ENCODE data around the gene KIRREL1. TPM values are rescaled to one million over a fixed set of nuclear protein-coding genes. Genes with fewer than 3 reads are reported as not detected.

Gene KIRREL1
- total RNA-seq, 2 donors from 2014 or later: 5.8 to 12.8 TPM

GRCh38 chr1:158002022-158002630, 8.7 kb downstream of the KIRREL1 start:
- intact Hi-C loops (cut with DNase I): no loop called here
- DNase-seq: no peak
- no peak overlapping the region for H3K4me3 ChIP-seq
- TF ChIP-seq CTCF (IDR thresholded peaks at IDR 0.05): no peak
- H3K36me3 ChIP-seq: no peaks in the 10 kb centered on the region
- H3K9ac ChIP-seq (ENCODE audit: low read depth in 2 of 2, low read length in 2 of 2): no peak overlapping the region
- no peaks in the 10 kb centered on the region for H3K27me3 ChIP-seq
- no peak overlapping the region for H3K27ac ChIP-seq
- H3K4me1 ChIP-seq: no peaks in the 10 kb centered on the region
- H3K9me3 ChIP-seq: no peaks in the 10 kb centered on the region

GRCh38 chr1:158002631-158003405, 9.4 kb downstream of the KIRREL1 start:
- Histone ChIP-seq H3K36me3 (no peaks in the 10 kb centered on the region), H3K9me3 (no peaks in the 10 kb centered on the region), H3K27ac (no peak overlapping the region), H3K9ac (ENCODE audit: low read depth in 2 of 2, low read length in 2 of 2) (no peak overlapping the region), H3K4me1 (no peaks in the 10 kb centered on the region), H3K4me3 (no peak overlapping the region), H3K27me3 (no peaks in the 10 kb centered on the region)
- TF ChIP-seq CTCF (IDR thresholded peaks at IDR 0.05): no peak
- intact Hi-C loops (cut with DNase I): no loop called here
- no peak for DNase-seq

GRCh38 chr1:158003406-158003800, 10.0 kb downstream of the KIRREL1 start:
- TF ChIP-seq CTCF (IDR thresholded peaks at IDR 0.05): no peak
- Histone ChIP-seq H3K36me3 (no peaks in the 10 kb centered on the region), H3K4me1 (no peaks in the 10 kb centered on the region), H3K27ac (no peak overlapping the region), H3K9me3 (no peaks in the 10 kb centered on the region), H3K4me3 (no peak overlapping the region), H3K9ac (ENCODE audit: low read depth in 2 of 2, low read length in 2 of 2) (no peak overlapping the region), H3K27me3 (no peaks in the 10 kb centered on the region)
- DNase-seq: no peak
- intact Hi-C loops (cut with DNase I): no loop called here

DNA sequence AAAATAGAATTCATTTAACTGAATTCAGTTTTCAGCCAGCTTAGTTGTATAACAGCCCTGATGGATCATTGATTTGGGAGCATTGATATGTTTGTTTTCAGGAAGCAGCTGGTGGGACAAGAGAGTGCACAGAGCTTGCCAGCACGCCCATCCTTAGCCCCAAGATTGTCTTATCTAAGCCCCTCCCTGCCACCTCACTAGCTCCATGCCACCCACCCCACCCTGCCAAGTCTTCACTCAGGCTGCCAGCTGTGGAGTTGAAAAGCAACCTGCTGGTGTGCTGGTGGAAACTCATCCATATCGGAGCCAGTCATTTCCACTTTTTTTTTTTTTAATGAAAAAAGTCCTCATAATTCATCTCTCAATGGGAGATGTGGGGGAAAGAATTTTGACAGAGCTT, 11.8 kb downstream of the KIRREL1 start:
- no peak for DNase-seq
- no peak overlapping the region for H3K4me3 ChIP-seq
- H3K9me3 ChIP-seq: no peaks in the 10 kb centered on the region
- no peak overlapping the region for H3K27ac ChIP-seq
- H3K9ac ChIP-seq (ENCODE audit: low read depth in 2 of 2, low read length in 2 of 2): no peak overlapping the region
- TF ChIP-seq CTCF (IDR thresholded peaks at IDR 0.05): no peak
- no peaks in the 10 kb centered on the region for H3K4me1 ChIP-seq
- intact Hi-C loops (cut with DNase I): no loop called here
- no peaks in the 10 kb centered on the region for H3K27me3 ChIP-seq
- H3K36me3 ChIP-seq: no peaks in the 10 kb centered on the region

DNA sequence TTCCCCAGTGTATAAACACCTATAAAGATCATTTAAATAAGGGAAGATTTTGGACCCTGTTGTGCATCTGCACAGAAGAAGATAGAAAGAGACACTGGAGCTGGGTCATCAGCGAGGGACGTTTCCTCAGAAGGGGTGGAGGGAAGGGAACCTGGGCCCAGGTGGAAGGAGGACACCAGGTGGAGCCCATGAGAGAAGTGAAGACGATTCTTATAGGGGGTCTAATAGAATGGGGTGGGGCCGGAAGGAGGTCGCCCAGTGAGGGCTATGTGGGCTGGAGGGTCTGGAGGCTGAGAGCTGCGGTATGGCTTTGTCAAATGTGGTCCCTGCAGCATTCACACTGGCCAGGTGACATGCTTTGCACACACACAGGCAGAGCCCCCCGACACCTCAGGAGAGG, 13.7 kb downstream of the KIRREL1 start:
- DNase-seq: no peak
- intact Hi-C loops (cut with DNase I): no loop called here
- no peaks in the 10 kb centered on the region for H3K4me1 ChIP-seq
- no peaks in the 10 kb centered on the region for H3K36me3 ChIP-seq
- H3K9ac ChIP-seq (ENCODE audit: low read depth in 2 of 2, low read length in 2 of 2): peak overlapping the region in 1 of 2 donors; percentile 15
- no peak for TF ChIP-seq CTCF (IDR thresholded peaks at IDR 0.05)
- H3K27ac ChIP-seq: peak overlapping the region; percentile 66
- no peaks in the 10 kb centered on the region for H3K9me3 ChIP-seq
- H3K4me3 ChIP-seq: no peak overlapping the region
- H3K27me3 ChIP-seq: no peaks in the 10 kb centered on the region

All from colonic mucosa (tissue), 4 donors.